Ammon's horn (tissue), 1 donor: ENCODE results near the gene CPNE7.
"Not testable (repeated sequence)": the region's sequence is repeated elsewhere in the genome, so short reads cannot be mapped to it uniquely, and the experiment has no call there.

ENCODE experiments used
- DNase-seq: peaks from one replicate; pipeline ENCODE4 v3.0.0-alpha.2; 2016; ENCODE audit warnings: low spot score

The CPNE7 gene

DNA sequence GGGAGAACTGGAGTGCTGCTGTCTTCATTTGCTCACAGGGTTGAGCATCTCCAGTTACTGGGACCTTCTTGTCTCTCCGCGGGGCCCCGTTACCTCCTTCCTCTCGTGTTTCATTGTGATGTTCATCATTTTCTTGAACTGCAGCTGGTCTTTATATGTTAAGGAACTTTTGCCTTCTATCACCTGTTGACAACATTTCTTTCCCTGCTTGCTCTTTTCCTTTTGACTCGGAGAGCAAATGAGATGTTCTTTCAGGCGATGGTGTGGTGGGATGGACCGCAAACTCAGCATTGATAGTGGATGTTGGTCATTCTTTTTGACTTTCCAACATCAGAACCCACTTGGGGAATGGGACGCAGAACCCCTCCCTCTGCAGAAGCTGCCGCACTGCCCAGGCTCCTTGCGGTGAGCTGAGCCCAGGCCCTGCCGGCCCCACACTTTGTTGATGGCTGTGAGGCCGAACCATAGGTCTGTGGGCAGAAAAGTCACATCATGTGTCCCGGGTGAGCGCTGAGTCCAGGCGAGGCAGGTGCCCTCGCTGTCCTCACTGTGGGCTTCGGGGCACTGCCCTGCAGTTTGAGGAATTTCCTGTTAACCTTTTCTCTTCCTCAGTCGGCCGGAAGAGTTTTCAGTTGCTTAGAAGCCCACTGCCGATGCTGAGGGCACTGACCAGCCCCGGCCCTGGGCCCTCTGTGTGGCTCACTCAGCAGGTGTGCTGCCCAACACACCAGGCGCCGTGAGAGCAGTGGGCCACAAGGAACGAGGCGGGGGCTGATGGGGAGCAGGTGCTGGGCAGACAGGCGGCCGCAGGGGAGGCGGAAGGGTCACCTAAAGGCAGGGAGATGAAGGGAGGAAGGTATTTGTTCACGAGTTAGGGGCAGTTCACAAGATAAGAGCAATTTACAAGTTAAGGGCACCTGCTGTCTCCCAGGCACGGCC, 7.6 kb upstream of the CPNE7 start:
- DNase-seq = no peak

DNA sequence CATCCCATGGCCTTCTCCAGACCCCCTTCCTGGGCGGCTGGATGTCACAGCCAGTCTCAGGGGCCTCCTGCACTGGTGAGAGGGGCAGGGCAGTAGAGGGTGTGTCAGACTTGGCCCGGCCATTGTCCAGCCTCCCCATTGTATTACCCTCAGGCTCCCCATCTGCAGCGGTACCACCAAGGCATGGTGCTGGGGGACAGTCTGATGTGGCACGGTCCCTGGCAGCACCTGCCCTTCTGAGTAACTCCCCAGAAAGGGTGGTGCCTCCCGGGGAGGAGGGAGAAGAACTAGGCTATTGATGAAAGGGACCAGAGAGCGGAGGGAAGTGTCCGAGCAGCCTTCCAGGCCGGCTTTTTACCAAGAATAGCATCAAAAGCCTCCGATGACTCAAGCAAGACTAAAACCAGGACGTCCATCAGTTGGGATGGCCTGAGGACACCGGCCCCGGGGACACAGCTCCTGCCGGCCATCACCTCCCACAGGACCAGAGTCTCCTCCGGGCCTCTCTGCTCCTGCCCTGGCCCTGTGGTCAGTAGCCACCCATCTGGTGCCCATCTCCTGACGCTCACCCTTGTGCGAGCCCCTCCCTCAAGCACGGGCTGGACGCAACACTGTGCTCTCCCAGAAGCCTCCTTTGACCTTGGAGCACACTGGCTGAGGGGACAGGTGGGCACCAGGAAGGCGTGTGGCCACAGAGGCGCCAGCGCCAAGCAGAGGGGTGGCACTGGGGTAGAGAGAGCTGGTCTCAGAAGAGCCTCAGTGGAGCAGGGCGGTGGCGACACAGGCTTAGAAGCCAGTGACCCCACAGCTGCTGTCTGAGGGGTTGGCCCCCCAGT, 5.8 kb upstream of the CPNE7 start:
- no peak for DNase-seq

GRCh38 chr16:89570342-89570923, 5.1 kb upstream of the CPNE7 start:
- DNase-seq = no peak

GRCh38 chr16:89570983-89571598, 4.5 kb upstream of the CPNE7 start:
- not testable (repeated sequence) for DNase-seq

GRCh38 chr16:89571636-89572035, 3.9 kb upstream of the CPNE7 start:
- DNase-seq = no peak

DNA sequence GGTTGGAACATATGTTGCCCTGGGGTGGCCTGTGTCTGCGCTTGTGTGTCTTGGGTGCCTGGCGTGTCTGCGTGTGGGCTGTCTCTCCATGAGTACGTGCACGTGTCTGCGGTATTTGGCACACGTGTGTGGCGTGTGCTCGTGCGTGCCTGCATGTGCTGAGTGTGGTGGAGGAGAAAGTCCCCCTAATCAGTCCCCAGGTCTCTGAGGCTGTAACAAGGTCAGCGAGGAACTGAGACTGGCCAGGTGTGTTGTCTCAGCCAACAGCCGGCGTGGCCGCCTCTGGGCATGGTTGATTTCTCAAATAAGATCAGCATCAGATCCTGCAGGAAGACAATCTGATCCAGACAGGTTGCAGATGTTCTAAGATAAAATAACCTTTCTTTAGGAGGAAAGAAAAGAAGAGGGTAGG, 3.5 kb upstream of the CPNE7 start:
- DNase-seq = no peak

- no peak for DNase-seq
These were observed 2.9 kb upstream of the CPNE7 start for GRCh38 chr16:89572485-89573205.

DNA sequence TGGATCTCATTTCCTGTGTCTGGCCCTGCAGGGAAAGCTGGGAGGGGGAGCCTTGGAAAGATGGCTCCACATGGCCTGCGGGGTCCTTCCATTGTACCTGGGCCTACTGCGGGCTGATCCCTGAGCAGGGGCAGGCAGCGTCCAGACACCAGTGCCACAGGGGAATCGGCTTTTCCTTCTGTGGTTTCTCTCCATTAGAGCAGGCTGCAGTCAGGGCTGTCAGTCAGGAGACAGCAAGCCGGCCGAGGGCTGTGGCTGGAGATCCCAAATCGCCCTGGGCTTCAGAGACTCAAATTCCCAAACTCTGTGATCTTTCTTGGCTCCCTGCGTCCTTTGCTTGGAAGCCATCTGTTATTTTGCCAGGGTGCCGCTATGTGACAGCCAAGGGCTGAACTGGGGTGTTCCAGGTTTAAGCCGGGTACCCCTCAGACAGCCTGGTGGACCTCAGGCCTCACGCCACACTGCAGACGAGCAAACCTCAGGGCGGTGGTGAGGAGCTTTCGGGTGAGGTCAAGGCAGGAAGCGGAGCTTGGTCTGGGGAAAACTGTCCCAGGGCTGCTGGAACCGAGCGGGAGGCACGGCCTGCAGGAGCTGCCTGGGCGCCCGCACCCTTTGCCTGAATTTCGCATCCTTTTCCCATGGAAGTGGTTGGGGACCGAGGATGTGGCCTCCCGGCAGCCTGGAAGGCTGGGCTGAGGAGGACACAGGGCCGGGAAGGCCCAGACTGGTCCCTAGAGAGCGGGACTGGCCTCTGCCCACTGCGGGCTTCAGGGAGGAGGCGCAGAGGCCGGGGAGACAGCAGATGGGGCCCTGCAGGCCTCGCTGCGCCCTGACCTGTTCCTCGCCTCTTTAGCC, 1.5 kb upstream of the CPNE7 start:
- DNase-seq = no peak

- DNase-seq = no peak
These were observed 794 bp upstream of the CPNE7 start for GRCh38 chr16:89574681-89575246.

GRCh38 chr16:89576153-89577054, 846 bp downstream of the CPNE7 start:
- DNase-seq = no peak

DNA sequence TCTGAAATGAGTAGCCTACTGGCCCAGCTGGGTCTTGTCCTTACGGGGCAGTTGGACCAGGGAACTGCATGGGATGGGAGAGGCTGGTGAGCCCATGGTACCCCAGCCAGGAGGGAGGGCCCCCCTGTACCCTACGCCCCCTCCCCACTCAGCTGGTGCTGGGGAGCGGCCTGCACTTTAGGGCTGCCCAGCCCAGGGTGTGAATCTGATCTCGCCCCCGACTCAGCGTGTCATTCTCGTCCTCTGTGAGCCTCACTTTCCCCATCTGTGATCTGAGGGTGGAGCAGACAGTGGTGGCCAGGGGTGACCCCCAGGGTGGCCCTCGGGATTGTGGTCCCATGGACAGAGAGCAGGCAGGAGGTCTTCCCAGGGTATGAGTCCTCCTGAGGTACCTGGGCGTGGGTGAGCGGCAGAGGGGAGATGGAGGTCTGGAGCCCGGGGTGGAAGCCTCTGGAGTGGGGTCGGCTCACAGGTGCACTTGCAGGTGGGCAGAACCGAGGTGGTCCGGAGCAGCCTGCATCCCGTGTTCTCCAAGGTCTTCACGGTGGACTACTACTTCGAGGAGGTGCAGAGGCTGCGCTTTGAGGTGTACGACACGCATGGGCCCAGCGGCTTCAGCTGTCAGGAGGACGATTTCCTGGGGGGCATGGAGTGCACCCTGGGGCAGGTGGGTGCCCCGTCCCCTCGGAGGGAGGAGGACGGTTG, 1.6 kb downstream of the CPNE7 start:
- no peak for DNase-seq

- no peak for DNase-seq
These were observed 3.8 kb downstream of the CPNE7 start for GRCh38 chr16:89579351-89579750.

GRCh38 chr16:89581045-89581695, 5.6 kb downstream of the CPNE7 start:
- no peak for DNase-seq

DNA sequence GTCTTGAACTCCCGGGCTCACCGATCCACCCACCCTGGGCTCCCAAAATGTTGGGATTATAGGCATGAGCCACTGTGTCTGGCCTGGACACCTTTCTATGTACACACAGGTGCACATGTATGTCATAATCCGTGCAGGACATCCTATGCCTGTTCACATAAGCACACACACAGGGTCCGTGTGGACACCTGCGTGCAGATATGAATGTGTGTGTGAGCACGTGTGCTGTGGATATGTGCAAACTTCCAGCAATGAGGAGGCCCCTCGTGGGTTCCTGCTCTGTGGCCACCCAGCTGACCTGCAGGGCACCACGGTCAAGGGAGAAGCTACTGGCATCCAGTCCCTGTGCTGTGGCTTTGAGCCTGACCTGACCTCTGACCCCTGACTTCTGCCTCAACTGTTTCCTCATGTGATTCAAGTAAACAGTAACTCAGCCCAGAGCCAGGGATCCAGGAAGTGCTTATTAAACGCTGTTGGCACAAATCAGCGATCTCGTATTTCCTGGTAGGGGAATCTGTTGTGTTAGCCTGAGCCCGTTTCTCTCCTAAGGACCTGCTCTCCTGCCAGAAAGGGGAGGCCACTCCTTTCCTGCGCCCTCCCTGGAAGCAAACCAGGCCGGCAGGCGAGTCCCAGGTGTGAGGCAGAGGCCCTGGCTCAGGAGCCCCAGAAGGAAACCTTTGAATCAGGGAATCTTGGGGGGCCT, 6.5 kb downstream of the CPNE7 start:
- no peak for DNase-seq

GRCh38 chr16:89582614-89583196, 7.1 kb downstream of the CPNE7 start:
- DNase-seq = no peak

DNA sequence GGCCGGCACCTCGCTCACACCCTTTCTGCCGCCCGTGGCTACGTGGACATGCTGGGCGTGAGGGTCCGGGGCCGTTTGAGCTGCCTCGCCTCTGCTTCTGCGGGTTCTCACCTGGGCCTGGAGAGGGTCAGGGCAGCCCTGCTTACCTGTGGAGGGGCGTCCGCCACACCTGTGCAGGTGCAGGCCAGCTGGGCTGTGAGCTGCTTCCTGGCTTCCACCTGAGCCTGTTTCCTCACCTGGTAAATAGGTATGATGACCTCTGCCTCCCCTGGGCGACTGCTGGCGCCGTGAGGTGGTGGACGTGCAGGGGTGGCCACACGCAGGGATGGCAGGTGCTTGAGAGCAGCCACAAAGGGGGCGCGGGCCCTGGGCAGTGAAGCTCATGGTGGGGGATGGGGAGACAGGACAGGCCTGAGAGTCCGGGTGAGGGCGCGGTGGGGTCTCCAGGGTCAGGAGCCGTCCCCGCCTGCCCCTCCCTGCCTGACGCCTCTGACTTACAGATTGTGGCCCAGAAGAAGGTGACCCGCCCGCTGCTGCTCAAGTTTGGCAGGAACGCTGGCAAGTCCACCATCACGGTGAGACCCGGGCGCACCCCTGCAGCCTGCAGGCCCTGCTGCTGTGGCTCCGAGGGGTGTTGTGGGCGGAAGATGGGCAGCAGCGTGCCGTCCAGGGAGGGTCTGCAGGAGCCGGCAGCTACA, 7.8 kb downstream of the CPNE7 start:
- DNase-seq = no peak
